C4-2B (cell line): ENCODE data around the gene FOXJ2.
"Not testable (repeated sequence)": the region's sequence is repeated elsewhere in the genome, so short reads cannot be mapped to it uniquely, and the experiment has no call there.

Source experiments
- H3K27ac ChIP-seq: fragments of 450-650 bp; 2 replicates; pipeline ENCODE4 v1.5.1; 2017
- ZFX ChIP-seq: fragments of 450-650 bp; IDR thresholded peaks from 2 replicates; pipeline ENCODE4 v1.6.1; 2017
- TF ChIP-seq, protein P1 (sequence below): fragments of 450-650 bp; conservative IDR thresholded peaks from 2 replicates; pipeline ENCODE4 v1.5.1; 2017; ENCODE audit warnings: mild to moderate bottlenecking

The FOXJ2 gene

DNA sequence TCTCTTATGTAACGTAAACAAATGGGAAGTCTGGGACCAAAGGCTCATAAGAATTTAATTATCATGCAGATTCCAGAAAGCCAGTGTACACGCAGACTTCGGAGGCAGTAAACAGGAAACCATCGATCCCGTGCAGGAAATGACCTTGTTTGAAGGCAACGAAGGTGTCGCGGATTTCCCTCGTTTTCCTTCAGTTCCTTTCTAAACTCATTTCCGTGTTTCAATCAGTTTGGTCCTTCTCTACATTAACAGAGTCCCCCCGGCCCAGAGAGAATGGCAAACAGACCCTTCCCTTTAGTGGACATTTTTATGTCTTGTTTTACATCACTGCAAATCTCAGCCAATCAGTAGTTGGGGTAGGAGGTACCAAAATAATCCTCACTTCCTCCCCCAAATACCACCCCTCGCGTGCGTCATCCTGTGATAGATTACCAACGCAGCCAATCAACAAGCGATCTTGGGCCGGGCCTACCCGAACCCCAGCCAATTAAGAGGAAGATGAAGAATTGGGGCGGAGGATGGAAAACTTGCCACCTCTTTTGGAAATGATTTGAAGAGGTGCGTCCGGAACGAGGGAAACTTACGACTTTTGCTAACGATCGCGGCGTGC, 6.1 kb upstream of the FOXJ2 start:
- peak overlapping the region; percentile 86 for H3K27ac ChIP-seq
- TF ChIP-seq, protein P1, sequence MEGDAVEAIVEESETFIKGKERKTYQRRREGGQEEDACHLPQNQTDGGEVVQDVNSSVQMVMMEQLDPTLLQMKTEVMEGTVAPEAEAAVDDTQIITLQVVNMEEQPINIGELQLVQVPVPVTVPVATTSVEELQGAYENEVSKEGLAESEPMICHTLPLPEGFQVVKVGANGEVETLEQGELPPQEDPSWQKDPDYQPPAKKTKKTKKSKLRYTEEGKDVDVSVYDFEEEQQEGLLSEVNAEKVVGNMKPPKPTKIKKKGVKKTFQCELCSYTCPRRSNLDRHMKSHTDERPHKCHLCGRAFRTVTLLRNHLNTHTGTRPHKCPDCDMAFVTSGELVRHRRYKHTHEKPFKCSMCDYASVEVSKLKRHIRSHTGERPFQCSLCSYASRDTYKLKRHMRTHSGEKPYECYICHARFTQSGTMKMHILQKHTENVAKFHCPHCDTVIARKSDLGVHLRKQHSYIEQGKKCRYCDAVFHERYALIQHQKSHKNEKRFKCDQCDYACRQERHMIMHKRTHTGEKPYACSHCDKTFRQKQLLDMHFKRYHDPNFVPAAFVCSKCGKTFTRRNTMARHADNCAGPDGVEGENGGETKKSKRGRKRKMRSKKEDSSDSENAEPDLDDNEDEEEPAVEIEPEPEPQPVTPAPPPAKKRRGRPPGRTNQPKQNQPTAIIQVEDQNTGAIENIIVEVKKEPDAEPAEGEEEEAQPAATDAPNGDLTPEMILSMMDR: no peak
- no peak for TF ChIP-seq ZFX

DNA sequence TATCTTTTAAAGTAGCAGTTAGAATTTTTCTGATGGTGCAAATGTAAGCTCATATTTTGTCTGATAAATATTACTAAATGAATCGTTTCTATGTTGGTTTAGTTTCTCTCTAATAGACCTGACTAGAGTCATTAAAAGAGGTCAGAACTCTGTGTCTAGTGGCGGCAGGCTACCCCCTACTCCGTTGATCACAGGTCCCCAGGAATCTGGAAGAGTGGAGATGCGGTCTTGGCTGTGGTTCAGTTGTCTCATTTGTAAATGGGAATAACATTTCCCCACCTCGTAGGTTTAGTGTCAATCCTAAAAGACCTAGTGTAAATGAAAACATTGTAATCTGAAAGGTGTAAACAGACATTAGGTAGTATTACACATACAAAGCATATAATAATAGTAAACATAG, 4.7 kb upstream of the FOXJ2 start:
- TF ChIP-seq, protein P1: no peak
- TF ChIP-seq ZFX: no peak
- peak overlapping the region; percentile 86; the same call in 1 of the 2 replicates for H3K27ac ChIP-seq

DNA sequence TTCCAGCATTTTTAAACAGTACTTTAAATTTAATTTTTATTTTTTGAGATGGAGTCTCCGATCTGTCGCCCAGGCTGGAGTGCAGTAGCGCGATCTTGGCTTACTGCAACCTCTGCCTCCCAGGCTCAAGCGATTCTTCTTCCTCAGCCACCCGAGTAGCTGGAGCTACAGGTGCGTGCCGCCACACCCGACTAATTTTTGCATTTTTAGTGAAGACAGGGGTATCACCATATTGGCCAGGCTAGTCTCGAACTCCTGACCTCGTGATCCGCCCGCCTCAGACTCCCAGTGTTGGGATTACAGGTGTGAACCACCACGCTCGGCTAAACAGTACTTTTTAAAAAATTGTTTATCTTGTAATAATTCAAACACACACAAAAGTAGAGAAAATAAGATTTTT, 4.2 kb upstream of the FOXJ2 start:
- H3K27ac ChIP-seq: no peak overlapping the region
- TF ChIP-seq, protein P1: no peak
- no peak for TF ChIP-seq ZFX

DNA sequence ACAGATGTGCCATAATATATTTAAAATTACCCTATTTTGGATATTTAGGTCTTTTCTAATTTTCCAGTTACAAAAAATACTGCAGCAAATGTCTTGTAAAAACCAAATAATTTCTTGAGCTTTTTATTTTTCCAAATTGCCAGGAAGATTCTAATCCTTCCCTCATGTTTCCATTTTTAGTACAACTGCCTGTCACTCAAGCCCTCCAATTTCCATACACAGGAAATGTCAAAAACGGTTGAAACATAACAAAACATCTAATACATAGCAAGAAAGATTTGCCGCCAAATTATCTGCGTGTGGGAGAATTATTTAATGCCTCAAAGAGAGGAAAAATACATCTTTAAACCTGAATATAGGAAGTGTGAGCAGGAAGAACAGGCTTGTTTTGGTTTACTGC, 2.3 kb upstream of the FOXJ2 start:
- H3K27ac ChIP-seq: no peak overlapping the region
- TF ChIP-seq, protein P1: no peak
- TF ChIP-seq ZFX: no peak

DNA sequence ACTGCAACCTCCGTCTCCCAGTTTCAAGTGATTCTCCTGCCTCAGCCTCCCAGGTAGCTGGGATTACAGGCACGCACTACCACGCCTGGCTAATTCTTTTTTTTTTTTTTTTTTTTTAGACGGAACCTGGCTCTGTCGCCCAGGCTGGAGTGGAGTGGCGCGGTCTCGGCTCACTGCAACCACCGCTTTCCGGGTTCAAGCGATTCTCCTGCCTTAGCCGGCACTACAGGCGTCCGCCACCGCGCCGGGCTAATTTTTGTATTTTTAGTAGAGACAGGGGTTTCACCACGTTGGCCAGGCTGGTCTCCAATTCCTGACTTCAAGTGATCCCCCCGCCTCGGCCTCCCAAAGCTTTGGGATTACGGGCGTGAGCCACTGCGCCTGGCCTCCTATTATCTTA, 1.5 kb upstream of the FOXJ2 start:
- H3K27ac ChIP-seq: not testable (repeated sequence)

DNA sequence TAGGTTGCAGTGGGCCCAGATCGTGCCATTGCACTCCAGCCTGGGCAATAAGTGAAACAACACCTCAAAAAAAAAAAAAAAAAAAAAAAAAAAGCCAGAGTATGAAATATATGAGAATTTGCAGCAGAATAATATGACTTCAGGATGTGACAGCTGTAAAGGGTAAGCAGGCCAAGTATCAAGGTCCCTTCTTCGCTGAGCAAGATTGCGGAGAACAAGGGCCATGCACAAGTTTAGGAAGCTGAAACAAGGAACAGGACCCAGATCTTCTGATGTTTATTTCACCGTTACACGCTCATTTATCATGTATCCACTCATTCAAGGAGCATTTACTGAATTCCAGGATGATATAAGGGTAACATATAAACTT, 659 bp upstream of the FOXJ2 start:
- peak overlapping the region; percentile 93 for H3K27ac ChIP-seq
- TF ChIP-seq ZFX: no peak
- TF ChIP-seq, protein P1: no peak

DNA sequence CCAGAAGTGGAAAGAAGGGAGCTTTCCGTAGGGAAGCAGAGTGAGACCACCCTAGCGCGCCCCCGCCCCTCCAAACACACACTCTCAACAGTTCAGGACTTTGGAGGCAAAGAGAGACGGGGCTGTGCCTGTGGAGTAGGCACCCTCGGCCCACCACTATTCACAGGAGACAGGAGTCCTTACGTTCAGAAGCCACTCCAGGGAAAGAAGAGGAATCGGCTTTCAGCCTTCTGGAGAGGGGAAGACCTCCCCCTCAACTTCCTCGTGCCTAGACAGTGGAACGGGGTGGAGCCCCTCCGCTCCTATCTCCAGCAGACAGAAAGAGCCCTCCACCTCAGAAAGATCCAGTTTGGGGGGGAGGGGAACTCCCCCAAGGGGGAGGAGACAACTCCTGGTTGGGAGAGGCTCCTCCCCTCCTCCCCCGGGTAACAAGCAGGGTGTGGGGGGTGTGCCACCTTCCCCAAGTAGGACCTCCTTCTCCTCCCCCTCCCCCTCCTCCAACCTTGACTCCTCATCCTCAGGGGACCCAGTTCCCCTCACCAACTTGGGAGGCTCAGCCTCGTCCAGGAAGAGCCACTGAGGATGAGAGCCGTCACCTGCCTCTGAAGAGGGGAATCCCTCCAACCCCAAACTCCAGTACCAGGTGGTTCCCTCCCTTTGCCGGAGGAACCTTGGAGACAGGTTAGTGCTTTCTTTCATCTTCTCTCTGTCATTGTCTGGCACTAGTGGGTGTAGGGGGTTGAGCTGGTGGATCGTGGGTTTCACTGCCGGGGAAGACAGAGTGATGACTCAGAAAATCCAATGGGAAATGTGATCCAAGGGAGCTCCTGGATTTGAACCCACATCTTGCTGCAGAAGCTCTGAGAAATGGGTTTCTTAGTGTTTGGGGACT, 883 bp downstream of the FOXJ2 start:
- H3K27ac ChIP-seq: peak overlapping the region; percentile 93
- TF ChIP-seq ZFX: no peak
- TF ChIP-seq, protein P1: no peak
